Stimulated activated CD8-positive, alpha-beta memory T cell treated with anti-CD3 and anti-CD28 coated beads, Interleukin-2, amount 100 ng/mL, for 48 hours (primary cell): ENCODE measurements around the gene HS6ST1.

Experiments
- DNase-seq, 2 donors: peaks; one replicate each; pipeline ENCODE4 v3.0.0-alpha.2; 2020; ENCODE audit warnings: low read depth in 2 of 2

The HS6ST1 gene

GRCh38 chr2:128348701-128349100 is 30.0 kb upstream of the HS6ST1 start:
- no peak for DNase-seq

GRCh38 chr2:128347701-128348539 is 29.3 kb upstream of the HS6ST1 start:
- DNase-seq = no peak

GRCh38 chr2:128347171-128347558 is 28.5 kb upstream of the HS6ST1 start:
- DNase-seq = no peak

GRCh38 chr2:128346291-128347170 is 27.9 kb upstream of the HS6ST1 start:
- no peak for DNase-seq

- DNase-seq = no peak
Observed at GRCh38 chr2:128345436-128346165, 26.9 kb upstream of the HS6ST1 start.

- no peak for DNase-seq
Observed at GRCh38 chr2:128344101-128344500, 25.4 kb upstream of the HS6ST1 start.

- DNase-seq = no peak
Observed at GRCh38 chr2:128343459-128343858, 24.8 kb upstream of the HS6ST1 start.

- DNase-seq = no peak
Observed at GRCh38 chr2:128342550-128342949, 23.9 kb upstream of the HS6ST1 start.

- no peak for DNase-seq
Observed at GRCh38 chr2:128341621-128342020, 23.0 kb upstream of the HS6ST1 start.

GRCh38 chr2:128332091-128332634 is 13.5 kb upstream of the HS6ST1 start:
- no peak for DNase-seq

GRCh38 chr2:128330583-128330982 is 11.9 kb upstream of the HS6ST1 start:
- no peak for DNase-seq

- DNase-seq = no peak
Observed at GRCh38 chr2:128329607-128330006, 10.9 kb upstream of the HS6ST1 start.

- DNase-seq = no peak
Observed at GRCh38 chr2:128327180-128327964, 8.7 kb upstream of the HS6ST1 start.

- DNase-seq = no peak
Observed at GRCh38 chr2:128326346-128326745, 7.7 kb upstream of the HS6ST1 start.

- no peak for DNase-seq
Observed at GRCh38 chr2:128325611-128326181, 7.0 kb upstream of the HS6ST1 start.

- no peak for DNase-seq
Observed at GRCh38 chr2:128324897-128325410, 6.3 kb upstream of the HS6ST1 start.

- DNase-seq = no peak
Observed at GRCh38 chr2:128324008-128324896, 5.6 kb upstream of the HS6ST1 start.

- no peak for DNase-seq
Observed at GRCh38 chr2:128323555-128323931, 4.9 kb upstream of the HS6ST1 start.
